Retinal pigment epithelial cell (primary cell): ENCODE results near the gene FOXC1.

Source experiments
- DNase-seq: peaks from one replicate; pipeline ENCODE4 v3.0.0-alpha.2; 2010; ENCODE audit warnings: low read depth
- H3K4me3 ChIP-seq: 2 replicates; pipeline ENCODE4 v1.5.1; 2011; ENCODE audit warnings: mild to moderate bottlenecking, low read length, control low read depth, moderate library complexity
- CTCF ChIP-seq: conservative IDR thresholded peaks from 2 replicates; pipeline ENCODE4 v1.5.1; 2011; ENCODE audit warnings: low read depth, low read length, control low read depth, inconsistent platforms

The FOXC1 gene

DNA sequence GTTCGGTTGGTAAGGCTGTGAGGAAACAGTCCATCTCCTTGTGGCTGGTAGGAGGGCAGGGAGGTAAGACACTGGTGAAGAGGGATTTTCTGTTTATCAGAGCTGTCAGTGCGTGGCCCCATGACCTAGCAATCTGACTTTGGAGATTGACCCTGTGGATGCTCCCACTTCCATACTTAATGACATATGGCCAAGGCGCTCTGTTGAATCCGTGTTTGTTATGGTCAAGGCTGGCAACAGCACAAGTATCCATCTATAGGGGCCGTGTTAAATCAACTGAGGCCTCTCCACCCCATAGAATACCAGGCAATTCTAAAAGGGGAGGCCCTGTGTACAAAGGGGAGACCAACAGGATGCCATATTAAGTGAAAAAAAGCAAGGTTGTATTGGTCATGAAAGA lies 25.6 kb upstream of the FOXC1 start:
- no peak for DNase-seq
- no peak for TF ChIP-seq CTCF
- no peak overlapping the region for H3K4me3 ChIP-seq

GRCh38 chr6:1584996-1585668 lies 24.6 kb upstream of the FOXC1 start:
- no peak overlapping the region for H3K4me3 ChIP-seq
- TF ChIP-seq CTCF: no peak

DNA sequence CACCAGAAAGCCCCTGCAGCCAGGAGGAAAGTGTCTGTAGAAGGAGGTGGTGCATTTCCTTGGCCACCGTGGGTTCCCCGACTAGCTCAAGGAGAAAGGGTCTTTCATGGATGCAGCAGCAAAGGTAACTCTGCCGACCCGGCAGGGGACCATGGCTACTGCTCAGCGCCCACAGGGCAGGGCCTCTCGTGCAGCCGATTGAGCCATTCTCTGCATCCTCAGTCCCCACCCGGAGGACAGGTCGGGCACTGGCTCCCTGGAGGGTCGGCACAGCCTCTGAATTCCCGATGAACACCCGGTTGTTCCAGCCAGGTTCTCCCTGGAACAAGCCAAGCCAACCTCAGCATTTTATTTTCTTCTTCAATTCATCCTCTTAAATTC lies 24.1 kb upstream of the FOXC1 start:
- TF ChIP-seq CTCF: no peak
- no peak for DNase-seq
- H3K4me3 ChIP-seq: no peak overlapping the region

More at GRCh38 chr6:1584996-1585668, 24.6 kb upstream of the FOXC1 start:
- DNase-seq: no peak

DNA sequence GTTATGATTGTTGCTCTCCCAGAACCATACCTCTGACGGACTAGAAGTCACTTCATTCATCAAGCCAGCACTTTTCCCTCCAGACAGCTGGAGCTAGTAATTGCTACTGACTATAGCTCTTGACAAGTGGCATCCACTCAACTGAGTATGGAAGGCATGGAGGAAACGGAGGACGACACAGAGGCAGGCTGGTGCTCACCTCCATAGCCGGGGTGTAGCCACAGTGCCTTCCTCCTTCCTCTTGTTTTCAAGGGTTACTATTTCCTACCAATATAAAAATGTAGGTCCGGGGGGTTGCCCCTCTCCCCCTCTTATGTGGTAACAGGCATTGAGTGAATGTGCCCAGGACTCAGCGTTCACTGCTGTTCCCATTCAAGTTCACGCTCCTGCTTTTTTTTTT lies 23.5 kb upstream of the FOXC1 start:
- H3K4me3 ChIP-seq: no peak overlapping the region
- no peak for DNase-seq
- TF ChIP-seq CTCF: no peak

DNA sequence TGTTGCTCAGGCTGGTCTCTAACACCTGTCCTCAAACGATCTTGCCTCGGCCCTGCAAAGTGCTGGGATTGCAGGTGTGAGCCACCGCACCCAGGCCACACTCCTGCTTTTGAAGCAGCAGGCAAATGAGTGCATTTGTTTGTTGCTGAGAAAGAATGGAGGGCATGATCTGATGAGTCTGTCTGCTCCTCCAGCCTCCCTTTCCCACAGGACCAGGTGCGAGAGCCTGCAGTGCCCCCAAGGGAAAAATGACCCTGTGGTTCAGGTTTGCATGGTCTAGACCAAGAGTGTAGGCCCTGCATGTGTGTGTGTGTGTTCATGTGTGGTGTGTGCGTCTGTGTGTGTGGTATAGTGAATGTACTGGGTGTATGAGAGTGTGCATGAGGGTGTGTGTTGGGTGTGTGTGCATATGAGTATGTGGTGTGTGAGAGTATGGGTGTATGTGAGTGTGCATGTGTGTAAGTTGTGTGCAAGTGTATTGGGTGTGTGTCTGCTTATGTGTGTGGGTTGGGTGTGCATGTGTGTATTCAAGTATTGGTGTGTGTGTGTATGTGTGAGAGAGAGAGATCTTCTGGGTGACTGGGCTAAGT lies 22.8 kb upstream of the FOXC1 start:
- no peak for DNase-seq
- no peak for TF ChIP-seq CTCF
- no peak overlapping the region for H3K4me3 ChIP-seq

DNA sequence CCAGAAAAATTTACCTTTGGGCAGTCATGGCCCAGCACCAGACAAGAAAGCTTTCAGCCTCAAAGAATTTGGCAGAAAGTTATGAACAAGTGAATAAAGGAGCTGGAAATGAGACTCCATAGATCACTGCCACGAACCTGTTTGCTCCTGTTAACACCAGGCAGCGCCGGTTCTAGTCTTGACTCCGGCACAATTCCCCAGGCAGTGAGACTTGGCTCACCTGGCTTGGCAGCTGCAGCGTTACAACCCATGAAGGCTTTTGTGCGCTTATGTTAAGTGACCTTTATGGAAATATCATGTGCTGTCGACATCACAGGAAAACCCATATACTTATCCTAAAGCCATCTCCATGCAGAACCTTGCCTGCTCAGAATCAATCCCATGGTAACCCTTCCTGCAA lies 22.2 kb upstream of the FOXC1 start:
- DNase-seq: no peak
- H3K4me3 ChIP-seq: no peak overlapping the region
- TF ChIP-seq CTCF: no peak

- no peak overlapping the region for H3K4me3 ChIP-seq
- TF ChIP-seq CTCF: no peak
- no peak for DNase-seq
Observed at GRCh38 chr6:1587977-1588376, 21.7 kb upstream of the FOXC1 start.
